ENCODE measurements around the gene EML3. TPM values are rescaled to one million over a fixed set of nuclear protein-coding genes. Genes with fewer than 3 reads are reported as not detected.

EML3 gene
- total and polyA plus RNA-seq, 2 of the 8 experiments (the other 6 are each of a cell fraction or from before 2014, with no cell fraction given), result 19.2 to 29.9 TPM

- Histone ChIP-seq H2BK12ac (ENCODE audit: low read depth, low read length) (no peak overlapping the region), H3K4ac (replicated peaks; ENCODE audit: insufficient read length, low read depth, low read length) (no peak overlapping the region), H3K23ac (ENCODE audit: insufficient read length) (no peak overlapping the region), H3K56ac (replicated peaks; ENCODE audit: insufficient read length, low read depth, low read length) (no peak overlapping the region), H3K4me1 (replicated peaks in 1 of 4; ENCODE audit: control insufficient read depth in 3 of 4, insufficient read depth in 4 of 4, low read length in 3 of 4) (peaks cover 0 to 4% (median 2%) of the 10 kb centered on the region in 4 experiments; a peak in 4 of 7 replicates), H4K91ac (replicated peaks; ENCODE audit: insufficient read length, low read length) (no peak overlapping the region), H3K9me3 (ENCODE audit: insufficient read depth in 2 of 2, low read depth in 1 of 2, low read length in 1 of 2) (no peaks in the 10 kb centered on the region), H3K79me1 (ENCODE audit: low read depth, low read length) (0 out of 2 replicates have a peak, but pooled peaks cover 3% of the 10 kb centered on the region), H2AK5ac (ENCODE audit: low read depth, low read length) (no peak overlapping the region), H4K20me1 (replicated peaks in 1 of 2; ENCODE audit: control insufficient read depth in 1 of 2, insufficient read depth in 2 of 2, low read length in 2 of 2) (peaks cover 12 to 34% of the 10 kb centered on the region in 2 experiments), H3K4me3 (ENCODE audit: extremely low read depth in 1 of 4, insufficient read depth in 2 of 4, low read depth in 3 of 4, low read length in 4 of 4) (no peak overlapping the region), H3K14ac (ENCODE audit: insufficient read length) (no peak overlapping the region), H2BK20ac (ENCODE audit: low read length) (no peak overlapping the region), H3K18ac (ENCODE audit: extremely low read depth, low read length) (no peak overlapping the region), H2BK5ac (ENCODE audit: low read depth, low read length) (no peak overlapping the region), H3K36me3 (ENCODE audit: control insufficient read depth in 2 of 4, insufficient read depth in 4 of 4, low read length in 3 of 4) (peaks cover 48 to 82% (median 65%) of the 10 kb centered on the region in 4 experiments), H4K8ac (ENCODE audit: extremely low read depth, insufficient read depth, low read length) (no peak overlapping the region), H2BK15ac (ENCODE audit: low read length) (no peak overlapping the region), H3K27me3 (replicated peaks in 1 of 4; ENCODE audit: control insufficient read depth in 3 of 4, extremely low read depth in 1 of 4, insufficient read depth in 3 of 4, low read length in 3 of 4) (no peaks in the 10 kb centered on the region), H2AFZ (ENCODE audit: low read length) (no peak overlapping the region), H3K79me2 (ENCODE audit: control insufficient read depth in 1 of 2, insufficient read depth in 2 of 2, low read length in 2 of 2) (peaks cover 0 to 68% of the 10 kb centered on the region in 2 experiments), H4K5ac (ENCODE audit: insufficient read length, low read depth, low read length) (no peak overlapping the region), H3K4me2 (ENCODE audit: insufficient read depth in 1 of 2, low read depth in 2 of 2, low read length in 2 of 2) (no peak overlapping the region), H3K23me2 (ENCODE audit: low read depth, low read length) (peaks cover 11% of the 10 kb centered on the region), H3K27ac (ENCODE audit: low read depth, low read length) (no peak overlapping the region), H2BK120ac (replicated peaks; ENCODE audit: low read depth, low read length) (no peak overlapping the region), H3K9ac (replicated peaks in 1 of 4; ENCODE audit: extremely low read depth in 1 of 4, low read depth in 3 of 4, low read length in 3 of 4) (no peak overlapping the region)
- WGBS, 2 experiments (ENCODE audit: extremely low coverage in 1 of 2, insufficient coverage in 1 of 2, insufficient read length in 1 of 2, insufficient replicate concordance in 2 of 2, low coverage in 1 of 2, low lambda C conversion rate in 2 of 2, missing lambda C conversion rate in 1 of 2), result 83% methylated on average over 1 of the region's 1 CpG; no CpG with 5 or more reads in 1 of the 2 experiments
- CTCF ChIA-PET (ENCODE audit: partially characterized antibody), result interaction anchor here (0.6 to 4.5 kb wide), 8 partner anchors 10 to 1246 kb away, joined by 3 to 22 read pairs (median 4); partner anchors contain the start of gene TUT1
- no peak for DNase-seq (ENCODE audit: low read depth in 1 of 2, low spot score in 2 of 2)
- FAIRE-seq, result no peak
- POLR2A ChIA-PET (ENCODE audit: partially characterized antibody), result interaction anchor here (0.6 to 20.7 kb wide), 11 partner anchors 12 to 1113 kb away, joined by 3 to 336 read pairs (median 4); partner anchors contain the start of genes C11orf98, CSKMT, TUT1 and UQCC3
- no peak for TF ChIP-seq CHD1 (IDR thresholded peaks at IDR 0.05; ENCODE audit: low read depth, low read length)
- no peak for TF ChIP-seq NANOG (IDR thresholded peaks at IDR 0.05; ENCODE audit: insufficient read depth, low read depth, low read length, poor library complexity, severe bottlenecking)
- TF ChIP-seq POLR2A (IDR thresholded peaks at IDR 0.05; ENCODE audit: control extremely low read depth in 1 of 2, low read depth in 2 of 2, low read length in 2 of 2), result no peak
- TF ChIP-seq CTCF (IDR thresholded peaks at IDR 0.05; ENCODE audit: control extremely low read depth in 1 of 3, insufficient read depth in 1 of 3, low read depth in 1 of 3, low read length in 3 of 3), result no peak
- TF ChIP-seq RFX5 (IDR thresholded peaks at IDR 0.05; ENCODE audit: borderline replicate concordance, low read depth, low read length), result no peak
- TF ChIP-seq NRF1 (IDR thresholded peaks at IDR 0.05; ENCODE audit: low read depth, low read length), result no peak
- no peak for TF ChIP-seq JUN (IDR thresholded peaks at IDR 0.05; ENCODE audit: low read depth, low read length)
- TF ChIP-seq, protein P1, sequence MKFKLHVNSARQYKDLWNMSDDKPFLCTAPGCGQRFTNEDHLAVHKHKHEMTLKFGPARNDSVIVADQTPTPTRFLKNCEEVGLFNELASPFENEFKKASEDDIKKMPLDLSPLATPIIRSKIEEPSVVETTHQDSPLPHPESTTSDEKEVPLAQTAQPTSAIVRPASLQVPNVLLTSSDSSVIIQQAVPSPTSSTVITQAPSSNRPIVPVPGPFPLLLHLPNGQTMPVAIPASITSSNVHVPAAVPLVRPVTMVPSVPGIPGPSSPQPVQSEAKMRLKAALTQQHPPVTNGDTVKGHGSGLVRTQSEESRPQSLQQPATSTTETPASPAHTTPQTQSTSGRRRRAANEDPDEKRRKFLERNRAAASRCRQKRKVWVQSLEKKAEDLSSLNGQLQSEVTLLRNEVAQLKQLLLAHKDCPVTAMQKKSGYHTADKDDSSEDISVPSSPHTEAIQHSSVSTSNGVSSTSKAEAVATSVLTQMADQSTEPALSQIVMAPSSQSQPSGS (IDR thresholded peaks at IDR 0.05; ENCODE audit: low read length), result no peak
- no peak for TF ChIP-seq BCL11A (IDR thresholded peaks at IDR 0.05; ENCODE audit: low read depth in 2 of 2, low read length in 2 of 2)
Measured at GRCh38 chr11:62569611-62570010, 43.0 kb downstream of the EML3 start.
